MM.1S (cell line): ENCODE measurements around the gene GRK3.

Experiments used
- DNase-seq: peaks from one replicate; pipeline ENCODE4 v3.0.0-alpha.2; 2015
- H2AFZ ChIP-seq: fragments of 300-600 bp; sonication (generic); 2 replicates; pipeline ENCODE4 v1.6.0; 2016; ENCODE audit warnings: antibody characterized with exemption, low read length
- H3F3A ChIP-seq: fragments of 300-600 bp; sonication (generic); 2 replicates; pipeline ENCODE4 v1.6.1; 2016; ENCODE audit warnings: mild to moderate bottlenecking, antibody characterized with exemption, low read length, moderate library complexity, mixed read lengths; ENCODE audit not compliant: insufficient read depth
- H3K27ac ChIP-seq: fragments of 300-600 bp; sonication (generic); 2 replicates; pipeline ENCODE4 v1.5.1; 2016; ENCODE audit warnings: mild to moderate bottlenecking, low read length
- H3K27me3 ChIP-seq: fragments of 300-600 bp; sonication (generic); replicated peaks from 2 replicates; pipeline ENCODE4 v1.6.0; 2016; ENCODE audit warnings: low read length; ENCODE audit not compliant: insufficient read depth
- H3K36me3 ChIP-seq: fragments of 300-600 bp; sonication (generic); replicated peaks from 2 replicates; pipeline ENCODE4 v1.6.1; 2016; ENCODE audit warnings: mild to moderate bottlenecking, low read length, mixed read lengths; ENCODE audit not compliant: insufficient read depth
- H3K4me1 ChIP-seq: fragments of 300-600 bp; sonication (generic); 2 replicates; pipeline ENCODE4 v1.6.1; 2016; ENCODE audit warnings: low read length, mixed read lengths
- H3K4me2 ChIP-seq: fragments of 300-600 bp; sonication (generic); 2 replicates; pipeline ENCODE4 v1.6.0; 2016; ENCODE audit warnings: low read depth, low read length
- H3K4me3 ChIP-seq: fragments of 300-600 bp; sonication (generic); 2 replicates; pipeline ENCODE4 v1.5.1; 2016; ENCODE audit warnings: low read length, mixed read lengths
- H3K79me2 ChIP-seq: fragments of 300-600 bp; sonication (generic); 2 replicates; pipeline ENCODE4 v1.6.1; 2016; ENCODE audit warnings: mixed run types, low read length, mixed read lengths
- H3K9ac ChIP-seq: fragments of 300-600 bp; sonication (generic); 2 replicates; pipeline ENCODE4 v1.6.1; 2016; ENCODE audit warnings: low read length, mixed read lengths
- H3K9me2 ChIP-seq: fragments of 300-600 bp; sonication (generic); replicated peaks from 2 replicates; pipeline ENCODE4 v1.6.1; 2016; ENCODE audit warnings: mild to moderate bottlenecking, low read length, mixed read lengths; ENCODE audit not compliant: insufficient read depth
- H3K9me3 ChIP-seq: fragments of 300-600 bp; sonication (generic); replicated peaks from 2 replicates; pipeline ENCODE4 v1.6.1; 2016; ENCODE audit warnings: mild to moderate bottlenecking, low read length, mixed read lengths; ENCODE audit not compliant: insufficient read depth
- H4K20me1 ChIP-seq: fragments of 300-600 bp; sonication (generic); 2 replicates; pipeline ENCODE4 v1.6.1; 2016; ENCODE audit warnings: mild to moderate bottlenecking, low read length, moderate library complexity, mixed read lengths; ENCODE audit not compliant: insufficient read depth
- CTCF ChIP-seq: fragments of 300-600 bp; sonication (generic); IDR thresholded peaks from 2 replicates; pipeline ENCODE4 v1.5.1; 2016; ENCODE audit warnings: antibody characterized with exemption, low read length, mixed read lengths
- EZH2 ChIP-seq: fragments of 300-600 bp; sonication (generic); optimal IDR thresholded peaks from 2 replicates; pipeline ENCODE3; 2017; ENCODE audit warnings: low read depth, mild to moderate bottlenecking, antibody characterized with exemption, low read length, mixed read lengths
- EZH2phosphoT487 ChIP-seq: fragments of 300-600 bp; sonication (generic); IDR thresholded peaks from 2 replicates; pipeline ENCODE4 v1.6.1; 2018; ENCODE audit warnings: antibody characterized with exemption, low read length

The GRK3 gene

GRCh38 chr22:25545672-25546071, 18.8 kb upstream of the GRK3 start:
- Histone ChIP-seq H2AFZ (no peak overlapping the region), H3K9me3 (no peaks in the 10 kb centered on the region), H3K4me3 (no peak overlapping the region), H3K4me1 (no peaks in the 10 kb centered on the region), H3F3A (no peaks in the 10 kb centered on the region), H4K20me1 (no peaks in the 10 kb centered on the region), H3K36me3 (no peaks in the 10 kb centered on the region), H3K9ac (no peak overlapping the region), H3K4me2 (no peak overlapping the region), H3K27me3 (no peaks in the 10 kb centered on the region), H3K9me2 (no peaks in the 10 kb centered on the region), H3K27ac (no peak overlapping the region), H3K79me2 (no peaks in the 10 kb centered on the region)
- no peak for DNase-seq
- no peak for TF ChIP-seq CTCF
- TF ChIP-seq EZH2: no peak
- no peak for TF ChIP-seq EZH2phosphoT487

- Histone ChIP-seq H3K9me3 (no peaks in the 10 kb centered on the region), H3K9ac (no peak overlapping the region), H3K36me3 (no peaks in the 10 kb centered on the region), H3K4me3 (no peak overlapping the region), H3K27me3 (no peaks in the 10 kb centered on the region), H3F3A (no peaks in the 10 kb centered on the region), H3K79me2 (no peaks in the 10 kb centered on the region), H3K4me2 (no peak overlapping the region), H3K27ac (no peak overlapping the region), H3K9me2 (no peaks in the 10 kb centered on the region), H4K20me1 (no peaks in the 10 kb centered on the region), H3K4me1 (no peaks in the 10 kb centered on the region), H2AFZ (no peak overlapping the region)
- no peak for TF ChIP-seq EZH2
- no peak for TF ChIP-seq CTCF
- no peak for TF ChIP-seq EZH2phosphoT487
- DNase-seq: no peak
These were observed 18.2 kb upstream of the GRK3 start for GRCh38 chr22:25546242-25546641.

- Histone ChIP-seq H3K36me3 (no peaks in the 10 kb centered on the region), H4K20me1 (no peaks in the 10 kb centered on the region), H3K79me2 (no peaks in the 10 kb centered on the region), H3F3A (no peaks in the 10 kb centered on the region), H2AFZ (no peak overlapping the region), H3K27ac (no peak overlapping the region), H3K27me3 (no peaks in the 10 kb centered on the region), H3K9me2 (no peaks in the 10 kb centered on the region), H3K4me3 (no peak overlapping the region), H3K4me1 (no peaks in the 10 kb centered on the region), H3K4me2 (no peak overlapping the region), H3K9ac (no peak overlapping the region), H3K9me3 (no peaks in the 10 kb centered on the region)
- TF ChIP-seq CTCF (no peak), EZH2phosphoT487 (no peak), EZH2 (no peak)
- DNase-seq: no peak
These were observed 17.7 kb upstream of the GRK3 start for GRCh38 chr22:25546751-25547150.
